Gastrocnemius medialis (tissue), 4 donors: ENCODE measurements around the gene DEPDC4. TPM values are rescaled to one million over a fixed set of nuclear protein-coding genes. Genes with fewer than 3 reads are reported as not detected.
"Not testable (repeated sequence)": the region's sequence is repeated elsewhere in the genome, so short reads cannot be mapped to it uniquely, and the experiment has no call there.

Experiments
- ATAC-seq, 2 donors: fragments of 150-250 bp; one replicate each; pipeline ENCODE4 v1.9.1; 2016
- DNase-seq, 2 donors: peaks; one replicate each; pipeline ENCODE4 v3.0.0-alpha.2; 2019
- H3K27ac ChIP-seq, 4 donors: fragments of 200-600 bp; sonication (generic); 1 replicate in 1 of 4; 2 replicates in 3 of 4; pipeline ENCODE4 v1.5.1; 2016 to 2018; ENCODE audit warnings: mild to moderate bottlenecking in 2 of 4, moderate library complexity in 1 of 4
- H3K27me3 ChIP-seq, 3 donors: fragments of 200-600 bp; sonication (generic) in 2 of 3; 1 replicate in 1 of 3; 2 replicates in 2 of 3; pipeline versions ENCODE4 v1.5.1 to v1.6.0; 2016 to 2019; ENCODE audit warnings: mild to moderate bottlenecking in 1 of 3, moderate library complexity in 1 of 3
- H3K36me3 ChIP-seq, 2 donors: fragments of 200-600 bp; sonication (generic) in 1 of 2; one replicate each; pipeline ENCODE4 v1.5.1; 2017 to 2018
- H3K4me1 ChIP-seq, 2 donors: fragments of 200-600 bp; sonication (generic) in 1 of 2; one replicate each; pipeline ENCODE4 v1.5.1; 2016 to 2017; ENCODE audit warnings: mild to moderate bottlenecking in 2 of 2
- H3K4me3 ChIP-seq, 4 donors: fragments of 200-600 bp; sonication (generic) in 3 of 4; 1 replicate in 1 of 4; 2 replicates in 3 of 4; pipeline ENCODE4 v1.5.1; 2016 to 2019; ENCODE audit warnings: mild to moderate bottlenecking in 2 of 4
- H3K9me3 ChIP-seq, 3 donors: fragments of 200-600 bp; sonication (generic) in 2 of 3; 1 replicate in 1 of 3; 2 replicates in 2 of 3; pipeline ENCODE4 v1.5.1; 2016 to 2019
- CTCF ChIP-seq, 5 experiments: fragments of 450-650 bp in 3 of 5; fragments of 200-600 bp in 2 of 5; sonication (generic) in 2 of 5; IDR thresholded peaks in 4 of 5; conservative IDR thresholded peaks in 1 of 5; 1 replicate in 4 of 5; 2 replicates in 1 of 5; pipeline ENCODE4 v1.5.1; 2016 to 2019; ENCODE audit warnings: antibody characterized with exemption in 5 of 5, mild to moderate bottlenecking in 3 of 5, moderate library complexity in 3 of 5
- POLR2A ChIP-seq, 2 donors: fragments of 450-650 bp; IDR thresholded peaks; one replicate each; pipeline ENCODE4 v1.6.1; 2017; ENCODE audit warnings: antibody characterized with exemption in 2 of 2, mild to moderate bottlenecking in 2 of 2, moderate library complexity in 2 of 2
- in situ Hi-C, 4 donors: fragments of 200-750 bp; cut with MboI; loops; one replicate each; pipeline versions ENCODE4 v1.15.0 to v1.8.0; 2017; ENCODE audit warnings: low sequenced_read_pairs in 4 of 4
- intact Hi-C: fragments of 100-400 bp; cut with DNase I; formaldehyde crosslinking; loops from one replicate; pipeline ENCODE4 v1.15.1; 2023; ENCODE audit warnings: low total_unique reads
- total RNA-seq, 4 donors: library from RNA; depleted of rRNA; stranded (reverse); fragments of >200 nt; gene quantifications; one replicate each; pipeline versions ENCODE4 v1.1.0 to v1.2.3, GENCODE V29; 2016

The DEPDC4 gene
- total RNA-seq, 4 donors from 2014 or later, result not detected

- TF ChIP-seq POLR2A (IDR thresholded peaks at IDR 0.05), result no peak
- TF ChIP-seq CTCF (IDR thresholded peaks at IDR 0.05 in 4 of 5, conservative IDR thresholded peaks at IDR 0.05 in 1 of 5), result no peak
- in situ Hi-C loops (no loop called here), intact Hi-C loops (no loop called here)
- Histone ChIP-seq H3K9me3 (no peaks in the 10 kb centered on the region), H3K27me3 (no peaks in the 10 kb centered on the region), H3K4me1 (no peaks in the 10 kb centered on the region), H3K4me3 (no peak overlapping the region), H3K27ac (no peak overlapping the region), H3K36me3 (peaks cover 0 to 35% of the 10 kb centered on the region in 2 donors)
- DNase-seq (no peak), ATAC-seq (no peak)
These were observed 35.2 kb upstream of the DEPDC4 start for GRCh38 chr12:100302081-100302480.

DNA sequence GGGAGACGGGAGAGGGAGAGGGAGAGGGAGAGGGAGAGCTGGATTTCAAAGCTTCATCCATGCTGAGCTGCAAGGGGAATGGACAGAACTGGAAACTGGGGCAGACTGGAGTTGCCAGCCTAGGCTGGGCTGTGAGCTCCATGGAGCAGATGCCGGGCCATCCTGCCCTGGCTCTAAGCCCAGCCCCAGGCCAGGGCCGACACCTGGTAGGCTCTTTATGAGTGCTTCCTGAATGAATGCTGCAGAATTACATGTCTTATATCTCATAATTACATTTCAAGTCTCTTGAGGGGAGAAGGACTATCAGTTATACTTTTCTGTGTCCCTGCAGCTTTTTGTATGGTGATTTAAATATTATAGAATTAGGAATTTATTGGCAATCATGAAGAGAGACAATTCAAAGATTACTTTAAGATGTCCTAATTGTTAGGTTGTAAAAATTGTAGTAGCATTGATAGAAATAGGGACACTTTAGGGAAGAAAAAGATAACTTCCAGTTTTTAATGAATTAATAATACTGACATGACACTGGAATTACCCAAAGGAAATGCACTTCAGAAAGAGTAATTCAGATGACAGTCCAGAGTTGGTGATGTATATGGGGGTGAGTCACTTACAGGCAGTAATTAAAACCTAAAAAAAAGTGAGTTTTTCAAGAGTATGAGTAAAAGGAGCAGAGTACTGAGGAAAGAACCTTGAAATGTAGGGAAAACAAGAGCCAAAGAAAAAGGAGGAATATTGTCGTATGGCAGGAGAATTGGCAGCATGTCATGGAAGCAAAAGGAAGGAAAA, 29.1 kb upstream of the DEPDC4 start:
- peaks cover 0 to 20% of the 10 kb centered on the region in 2 donors for H3K36me3 ChIP-seq

GRCh38 chr12:100294366-100294765, 27.5 kb upstream of the DEPDC4 start:
- peaks cover 0 to 16% of the 10 kb centered on the region in 2 donors for H3K36me3 ChIP-seq
- not testable (repeated sequence) for DNase-seq

More for the DNA sequence above, 29.1 kb upstream of the DEPDC4 start:
- intact Hi-C loops, result no loop called here
- DNase-seq, result no peak
- ATAC-seq, result no peak
- Histone ChIP-seq H3K27me3 (no peaks in the 10 kb centered on the region), H3K27ac (no peak overlapping the region), H3K9me3 (no peaks in the 10 kb centered on the region), H3K4me3 (no peak overlapping the region), H3K4me1 (no peaks in the 10 kb centered on the region)
- no peak for TF ChIP-seq CTCF (IDR thresholded peaks at IDR 0.05 in 4 of 5, conservative IDR thresholded peaks at IDR 0.05 in 1 of 5)
- no peak for TF ChIP-seq POLR2A (IDR thresholded peaks at IDR 0.05)
- in situ Hi-C loops, result no loop called here

DNA sequence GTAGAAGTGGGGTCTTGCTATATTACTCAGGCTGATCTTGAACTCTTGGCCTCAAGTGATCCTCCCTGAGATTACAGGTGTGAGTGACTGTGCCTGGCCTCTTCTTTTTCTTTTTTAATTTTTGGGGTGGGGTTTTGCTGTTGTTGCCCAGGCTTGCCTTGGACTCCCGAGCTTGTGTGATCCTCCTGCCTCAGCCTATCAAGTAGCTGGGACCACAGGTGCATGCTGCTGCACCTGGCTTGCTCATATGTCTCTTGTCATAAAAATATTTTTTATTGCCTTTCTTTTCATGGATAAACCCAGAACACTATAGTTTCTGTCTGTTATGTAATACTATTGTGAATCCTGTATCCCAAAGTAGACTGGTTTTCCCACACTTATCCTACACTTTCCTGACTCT, 26.1 kb upstream of the DEPDC4 start:
- Histone ChIP-seq H3K27me3 (no peaks in the 10 kb centered on the region), H3K9me3 (no peaks in the 10 kb centered on the region), H3K4me1 (peaks cover 0 to 6% of the 10 kb centered on the region in 2 donors), H3K27ac (no peak overlapping the region), H3K4me3 (no peak overlapping the region), H3K36me3 (peaks cover 0 to 5% of the 10 kb centered on the region in 2 donors)
- in situ Hi-C loops (no loop called here), intact Hi-C loops (no loop called here)
- ATAC-seq, result no peak
- TF ChIP-seq CTCF (IDR thresholded peaks at IDR 0.05 in 4 of 5, conservative IDR thresholded peaks at IDR 0.05 in 1 of 5), result no peak
- TF ChIP-seq POLR2A (IDR thresholded peaks at IDR 0.05), result no peak
- no peak for DNase-seq

More at GRCh38 chr12:100294366-100294765, 27.5 kb upstream of the DEPDC4 start:
- H3K9me3 ChIP-seq, ATAC-seq, H3K4me1 ChIP-seq, in situ Hi-C loops, intact Hi-C loops, H3K27ac ChIP-seq, H3K4me3 ChIP-seq, H3K27me3 ChIP-seq: not testable (repeated sequence)

- intact Hi-C loops (no loop called here), in situ Hi-C loops (no loop called here)
- no peak overlapping the region for H3K4me3 ChIP-seq
- TF ChIP-seq CTCF (IDR thresholded peaks at IDR 0.05 in 4 of 5, conservative IDR thresholded peaks at IDR 0.05 in 1 of 5) (no peak), POLR2A (IDR thresholded peaks at IDR 0.05) (no peak)
- H3K36me3 ChIP-seq, result peaks cover 0 to 16% of the 10 kb centered on the region in 2 donors
- no peak overlapping the region for H3K27ac ChIP-seq
- ATAC-seq, result no peak
- H3K4me1 ChIP-seq, result peaks cover 0 to 6% of the 10 kb centered on the region in 2 donors
- H3K9me3 ChIP-seq, result no peaks in the 10 kb centered on the region
- DNase-seq, result no peak
- no peaks in the 10 kb centered on the region for H3K27me3 ChIP-seq
These were observed 23.1 kb upstream of the DEPDC4 start for GRCh38 chr12:100290016-100290415.
